Ecto neural progenitor cell (in vitro differentiated cells): Measurements from ENCODE around the gene VWA3B.
"Not testable (repeated sequence)": the region's sequence is repeated elsewhere in the genome, so short reads cannot be mapped to it uniquely, and the experiment has no call there.

ENCODE experiments used
- DNase-seq: peaks from one replicate; pipeline ENCODE4 v3.0.0-alpha.2; 2018; ENCODE audit warnings: low spot score

Gene VWA3B

GRCh38 chr2:98298683-98299164, 211.8 kb downstream of the VWA3B start:
- no peak for DNase-seq

- DNase-seq, result no peak
Measured at GRCh38 chr2:98299211-98299905, 212.4 kb downstream of the VWA3B start.

DNA sequence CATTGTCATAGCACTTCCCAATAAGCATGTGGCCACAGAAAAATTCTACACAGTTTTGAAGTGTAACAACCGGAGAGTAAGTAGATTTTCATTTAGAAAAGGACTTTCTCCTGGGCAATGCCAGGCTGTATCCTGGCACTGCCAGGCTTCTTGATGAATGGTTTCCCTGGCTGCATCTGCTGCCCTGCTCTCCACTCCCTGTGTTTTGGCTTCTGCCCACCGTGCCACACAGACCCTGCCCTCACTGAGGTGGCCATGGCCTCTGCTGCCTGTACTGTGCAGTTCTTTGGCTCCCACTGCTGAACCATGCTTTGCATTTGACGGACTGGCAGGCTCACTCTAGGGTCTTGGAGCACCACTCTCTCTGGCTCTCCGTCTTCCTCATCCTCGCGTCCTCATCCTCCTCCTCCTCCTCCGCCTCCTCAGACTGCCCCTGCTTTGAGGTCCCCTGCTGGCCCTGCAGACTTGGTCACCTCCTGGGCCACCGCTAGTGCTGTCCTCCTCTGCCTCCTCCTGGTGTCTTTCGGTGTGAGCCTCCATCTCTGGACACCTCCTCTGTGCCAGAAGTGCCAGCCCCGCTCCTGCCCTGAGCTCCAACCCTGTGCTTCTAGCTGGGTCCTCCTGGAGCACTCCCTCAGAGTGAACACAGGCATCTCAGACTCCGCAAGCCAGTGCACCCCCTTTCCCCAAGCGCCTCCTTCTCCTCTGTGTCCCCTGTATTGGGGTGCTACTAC, 213.3 kb downstream of the VWA3B start:
- no peak for DNase-seq

GRCh38 chr2:98301469-98301868, 214.5 kb downstream of the VWA3B start:
- DNase-seq, result no peak

- not testable (repeated sequence) for DNase-seq
Measured at GRCh38 chr2:98307131-98307696, 220.2 kb downstream of the VWA3B start.

- DNase-seq, result no peak
Measured at GRCh38 chr2:98308068-98308467, 221.1 kb downstream of the VWA3B start.

DNA sequence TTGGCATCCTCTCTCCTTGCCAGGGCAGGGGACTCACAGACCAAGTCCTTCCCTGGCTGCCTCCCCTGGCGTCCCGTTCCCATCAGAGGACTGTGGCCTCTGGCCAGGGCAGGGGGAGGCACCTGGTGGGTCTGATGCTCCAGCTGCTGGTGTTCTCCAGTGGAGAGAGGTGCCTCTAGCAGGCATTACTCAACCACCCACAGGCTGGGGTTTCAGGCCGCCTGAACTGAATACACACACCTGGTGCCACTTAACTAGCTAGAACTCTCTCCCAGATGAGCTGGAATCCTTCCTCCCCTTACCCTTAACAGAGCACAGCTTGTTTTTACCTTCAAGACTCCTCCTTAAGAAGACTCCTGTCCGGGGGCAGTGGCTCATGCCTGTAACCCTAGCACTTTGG, 221.6 kb downstream of the VWA3B start:
- DNase-seq, result no peak

DNA sequence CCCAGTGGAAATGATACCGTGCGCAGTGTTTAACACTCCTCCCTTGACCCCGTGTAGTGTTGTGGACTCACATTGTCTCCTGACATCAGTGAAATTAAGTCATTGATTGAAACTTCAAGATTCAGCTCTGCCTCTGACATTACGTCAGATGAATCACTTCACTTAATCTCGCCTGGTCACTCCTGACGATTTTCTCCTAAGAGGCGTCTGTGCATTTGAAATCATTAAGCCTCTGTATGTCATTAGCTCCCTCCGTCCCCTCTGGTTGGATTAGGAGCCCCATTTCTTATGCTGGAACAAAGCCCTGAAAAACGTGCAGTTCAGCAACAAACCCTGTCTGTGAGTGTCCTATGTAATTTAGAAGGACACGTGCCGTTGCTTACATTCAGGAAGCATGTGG, 222.6 kb downstream of the VWA3B start:
- no peak for DNase-seq

- DNase-seq, result no peak
Measured at GRCh38 chr2:98310010-98310409, 223.0 kb downstream of the VWA3B start.

- DNase-seq, result no peak
Measured at GRCh38 chr2:98311090-98311489, 224.1 kb downstream of the VWA3B start.

GRCh38 chr2:98311771-98312545, 225.0 kb downstream of the VWA3B start:
- DNase-seq, result no peak

DNA sequence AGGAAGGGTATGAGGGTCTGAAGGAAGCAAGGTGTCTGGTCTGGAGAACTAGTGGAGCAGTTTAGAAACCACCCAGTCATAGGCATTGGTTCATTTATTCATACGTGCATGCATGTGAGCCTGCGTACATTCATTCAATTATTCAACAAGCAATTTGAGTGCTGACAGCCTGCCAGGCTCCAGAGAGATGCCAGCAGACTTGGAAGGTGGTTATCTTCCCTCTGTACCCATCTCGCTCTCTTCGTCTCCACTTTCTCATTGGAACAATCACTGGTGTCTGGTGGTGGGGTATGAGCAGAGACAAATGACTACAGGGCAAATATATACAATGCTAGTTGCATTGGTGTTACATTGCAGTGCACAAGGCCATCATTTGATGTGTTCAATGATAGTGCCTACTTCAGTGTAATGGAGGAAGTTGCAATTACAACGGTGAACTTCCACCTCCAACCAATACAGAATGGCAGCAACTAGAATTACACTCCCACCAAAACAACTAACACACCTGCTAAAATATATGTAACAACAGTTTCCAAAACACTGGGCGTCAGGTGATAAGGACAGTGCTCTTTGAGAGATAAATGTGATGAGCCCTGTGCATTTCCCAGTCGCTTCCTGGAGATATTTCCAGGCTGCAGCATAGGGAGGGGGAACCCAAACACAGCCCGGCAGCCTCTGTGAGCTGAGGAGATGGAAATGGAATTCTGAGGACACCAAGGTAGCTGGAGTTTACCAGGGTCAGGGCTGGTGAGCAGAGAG, 226.7 kb downstream of the VWA3B start:
- DNase-seq, result no peak

GRCh38 chr2:98314251-98314650, 227.3 kb downstream of the VWA3B start:
- DNase-seq, result no peak

GRCh38 chr2:98315957-98316356, 229.0 kb downstream of the VWA3B start:
- no peak for DNase-seq

GRCh38 chr2:98317214-98317613, 230.2 kb downstream of the VWA3B start:
- DNase-seq, result no peak

DNA sequence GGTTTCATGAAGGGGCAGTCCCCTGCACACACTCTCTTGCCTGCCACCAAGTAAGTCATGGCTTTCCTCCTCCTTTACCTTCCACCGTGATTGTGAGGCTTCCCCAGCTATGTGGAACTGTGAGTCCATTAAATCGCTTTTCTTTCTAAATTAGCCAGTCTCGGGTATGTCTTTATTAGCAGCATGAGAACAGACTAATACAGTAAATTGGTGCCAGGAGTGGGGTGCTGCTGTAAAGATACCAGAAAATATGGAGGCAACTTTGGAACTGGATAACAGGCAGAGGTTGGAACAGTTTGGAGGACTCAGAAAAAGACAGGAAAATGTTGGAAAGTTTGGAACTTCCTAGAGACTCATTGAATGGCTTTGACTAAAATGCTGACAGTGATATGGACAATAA, 233.2 kb downstream of the VWA3B start:
- DNase-seq, result not testable (repeated sequence)

DNA sequence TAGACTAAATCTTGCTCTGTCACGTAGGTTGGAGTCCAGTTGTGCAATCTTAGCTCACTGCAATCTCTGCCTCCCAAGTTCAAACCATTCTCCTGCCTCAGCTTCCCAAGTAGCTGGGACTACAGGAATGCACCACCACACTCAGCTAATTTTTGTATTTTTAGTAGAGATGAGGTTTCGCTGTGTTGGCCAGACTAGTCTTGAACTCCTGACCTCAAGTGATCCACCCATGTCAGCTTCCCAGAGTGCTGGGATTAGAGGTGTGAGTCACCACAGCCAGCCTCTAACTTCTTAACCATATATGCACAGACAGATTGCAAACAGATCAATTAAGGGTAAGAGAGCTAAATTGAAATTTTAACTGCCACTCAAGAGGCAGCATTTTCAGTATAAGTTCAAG, 237.2 kb downstream of the VWA3B start:
- DNase-seq, result no peak

- no peak for DNase-seq
Measured at GRCh38 chr2:98327776-98328175, 240.8 kb downstream of the VWA3B start.

DNA sequence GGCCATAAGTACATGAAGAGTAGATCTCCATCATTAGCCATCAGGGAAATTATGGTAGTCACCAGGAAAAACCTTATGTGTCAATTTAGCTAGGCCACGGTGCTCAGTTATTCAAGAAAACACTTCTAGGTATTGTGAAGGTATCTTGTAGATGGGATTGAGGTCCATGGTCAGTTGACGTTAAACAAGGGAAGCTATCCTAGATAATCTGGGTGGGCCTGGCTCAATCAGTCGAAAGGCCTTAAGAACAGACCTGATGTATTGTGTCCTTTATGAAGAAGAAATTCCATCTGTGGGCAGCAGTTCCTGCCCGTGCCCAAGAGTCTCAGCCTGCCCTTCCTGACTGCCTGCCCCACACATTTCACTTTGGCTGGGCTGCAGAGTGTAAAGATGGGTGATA, 242.6 kb downstream of the VWA3B start:
- DNase-seq, result no peak

DNA sequence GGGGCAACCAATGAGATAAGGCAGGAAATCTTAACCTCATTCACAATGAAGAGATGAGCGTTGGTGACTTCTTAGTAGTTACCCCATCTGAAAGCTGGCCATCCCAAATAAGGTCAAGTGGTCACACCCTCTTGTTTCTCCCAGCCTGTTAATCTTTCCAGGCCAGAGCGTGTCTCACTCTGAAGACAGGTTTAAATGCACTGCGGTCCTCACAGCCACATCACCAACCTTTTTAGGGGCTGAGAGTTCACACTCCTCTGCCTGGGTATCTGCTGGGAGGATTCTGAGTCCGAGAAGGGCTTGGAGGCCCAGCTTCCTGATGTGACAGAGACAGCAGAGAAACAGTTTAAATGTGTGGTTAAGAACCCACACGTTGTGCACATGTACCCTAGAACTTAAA, 246.0 kb downstream of the VWA3B start:
- no peak for DNase-seq

DNA sequence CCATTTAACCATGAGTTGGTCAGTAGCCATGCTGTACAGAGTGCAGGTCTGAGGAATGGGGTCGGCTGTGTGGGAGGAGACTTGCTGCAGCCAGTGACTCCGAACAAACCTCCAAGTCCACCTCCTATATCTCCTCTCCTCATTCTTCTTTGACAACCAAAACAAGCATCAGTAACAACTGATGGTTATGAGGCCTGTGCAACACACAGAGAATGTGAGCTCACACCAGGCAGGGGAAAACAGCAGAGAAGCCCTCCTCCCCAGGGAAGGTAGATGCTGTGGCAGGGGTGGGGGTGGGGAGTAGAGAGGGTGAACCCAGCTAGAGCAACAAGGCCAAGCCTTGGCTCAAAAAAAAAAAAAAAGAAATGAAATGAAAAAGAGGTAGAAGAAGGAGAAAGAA, 247.0 kb downstream of the VWA3B start:
- no peak for DNase-seq
